ENCODE data around the gene TSR1.

Gene TSR1

DNA sequence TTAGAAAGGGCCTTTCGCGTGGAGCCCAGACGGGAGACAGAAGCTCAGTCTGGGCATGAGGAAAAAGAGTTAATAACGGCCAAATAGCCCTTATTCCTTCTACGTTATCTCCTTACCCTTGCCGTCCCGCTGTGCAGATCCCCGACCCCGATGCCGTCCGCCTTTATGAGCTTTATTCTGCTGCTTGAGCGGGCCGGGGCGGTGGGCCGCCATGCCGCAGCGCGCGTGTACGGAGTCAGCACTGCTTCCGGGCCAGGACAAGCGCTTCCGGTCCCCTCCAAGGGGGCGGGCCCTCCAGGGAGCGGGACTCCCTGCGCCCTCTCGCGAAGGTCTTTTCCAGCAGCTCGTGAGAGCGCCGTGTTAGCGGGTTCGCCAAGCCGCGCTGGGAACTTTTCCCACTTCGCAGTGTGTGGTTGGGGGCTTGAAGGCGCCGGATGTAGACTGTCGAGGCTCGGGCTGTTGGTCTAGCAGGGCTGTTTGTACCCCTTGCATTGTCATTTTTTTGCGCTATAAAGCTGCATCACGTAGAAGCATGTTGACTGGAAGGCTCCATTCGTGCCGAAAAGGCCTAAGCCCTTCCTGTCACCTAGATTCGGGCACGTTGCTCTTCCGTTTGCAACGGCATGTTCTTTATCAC, at the start of gene TSR1:
Gene TSR1 (minus strand): TSS at position 243 of the 637 bp plus-strand sequence. CDS start 30 bp downstream, at position 213.
- peak; percentile 88 for DNase-seq (ENCODE audit: low spot score)

DNA sequence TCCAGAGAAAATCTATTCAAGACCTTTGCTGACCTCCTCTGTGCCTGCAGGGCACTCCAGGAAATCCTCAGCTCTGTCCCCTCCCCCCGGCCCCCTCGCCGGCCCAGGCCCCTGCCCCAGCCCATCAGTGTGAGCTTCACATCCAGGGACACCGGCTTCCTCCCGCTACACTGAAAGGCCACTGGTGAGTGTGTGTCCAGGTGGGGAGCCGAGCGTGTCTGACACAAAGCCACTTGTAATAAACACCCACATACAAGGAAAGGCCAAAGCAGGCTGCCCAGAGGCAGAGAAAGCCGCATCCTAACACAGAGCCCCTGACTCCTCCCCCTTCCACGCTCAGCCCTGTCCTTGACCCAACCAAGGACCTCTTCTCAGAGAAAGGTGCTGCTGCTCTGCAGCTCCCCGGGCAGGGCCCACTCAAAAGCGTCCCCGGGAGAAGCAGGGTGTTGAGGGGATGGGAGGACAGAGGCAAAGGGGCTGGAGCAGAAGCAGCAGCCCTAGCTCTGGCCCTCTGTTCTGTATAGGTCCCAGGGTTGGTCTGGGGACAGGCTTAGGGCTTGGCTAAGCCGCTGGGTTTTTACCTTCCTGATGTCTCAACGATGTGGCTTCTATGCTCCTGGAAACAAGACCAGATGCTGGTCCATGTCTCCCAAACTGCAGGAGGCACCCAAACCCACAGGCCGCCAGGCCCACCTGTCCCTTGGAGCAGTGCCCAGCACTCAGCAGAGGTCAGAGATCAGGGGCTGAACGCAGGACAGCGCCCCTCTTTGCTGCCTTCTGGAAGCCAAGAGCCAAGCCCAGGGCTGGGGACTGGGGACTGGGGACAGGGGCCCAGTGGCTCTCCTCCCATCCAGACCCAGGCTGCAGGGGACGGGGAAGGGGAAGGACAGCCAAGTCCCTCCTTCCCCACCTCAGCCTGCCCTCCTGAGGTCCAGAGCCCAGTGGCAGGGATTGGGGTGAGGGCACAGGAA, 49.3 kb upstream of the TSR1 start:
- DNase-seq (ENCODE audit: low spot score): no peak

DNA sequence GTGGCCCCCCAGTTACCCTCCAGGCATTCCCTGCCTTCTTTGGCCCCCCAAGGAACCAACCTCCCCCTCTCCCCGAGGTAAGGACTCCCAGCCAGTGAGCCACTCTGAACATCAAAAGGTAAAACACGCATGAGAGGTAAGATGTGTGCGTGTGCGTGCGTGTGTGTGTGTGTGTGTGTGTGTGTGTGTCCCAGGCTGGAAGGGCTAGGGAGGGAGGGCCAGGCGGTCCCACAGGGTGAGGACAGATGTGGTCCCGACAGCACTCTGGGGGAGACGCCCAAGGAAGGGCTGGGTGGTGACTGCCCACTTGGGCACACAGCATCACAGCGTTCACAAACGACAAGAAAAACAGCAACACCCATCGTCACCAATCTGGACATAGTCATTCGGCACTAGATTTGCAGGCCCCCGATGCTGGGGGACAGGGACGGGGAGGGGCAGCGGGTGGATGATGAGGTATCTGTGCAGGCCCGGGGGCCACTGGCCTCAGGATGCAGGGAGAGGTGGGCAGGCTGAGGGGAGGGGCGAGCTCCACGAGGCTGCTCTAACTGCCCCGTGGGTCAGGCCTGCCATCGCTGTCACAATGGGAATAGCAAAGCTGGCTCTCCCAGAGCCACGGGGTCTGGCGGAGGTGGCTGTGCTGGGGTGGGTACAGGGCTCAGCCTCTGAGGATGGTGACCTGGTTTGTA, 48.3 kb upstream of the TSR1 start:
- no peak for DNase-seq (ENCODE audit: low spot score)

DNA sequence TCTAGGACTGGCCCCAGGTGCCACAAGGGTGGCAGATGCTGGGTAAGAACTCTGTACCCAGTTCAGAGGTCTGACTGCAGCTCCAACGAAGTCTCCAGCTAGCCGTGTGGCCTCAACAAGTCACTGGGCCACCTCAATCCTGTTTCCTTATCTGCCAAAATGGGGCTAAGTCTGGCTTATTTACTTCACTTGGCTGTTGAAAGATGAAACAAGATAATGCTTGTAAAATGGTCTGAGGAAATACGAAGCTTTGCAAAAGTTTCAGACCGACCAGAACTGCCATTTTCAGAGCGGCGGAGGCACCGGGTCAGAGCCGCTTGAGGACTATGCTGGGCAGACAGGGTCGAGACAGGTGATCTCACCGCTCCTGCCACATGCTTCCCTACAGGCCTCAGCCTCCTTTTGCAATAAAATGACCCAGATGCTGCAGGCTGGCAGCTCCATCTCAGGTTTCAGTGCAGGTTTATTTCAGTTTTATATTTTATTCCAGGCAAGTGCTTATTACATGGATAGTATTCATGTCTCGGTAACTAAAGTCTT, 47.4 kb upstream of the TSR1 start:
- DNase-seq (ENCODE audit: low spot score): no peak

DNA sequence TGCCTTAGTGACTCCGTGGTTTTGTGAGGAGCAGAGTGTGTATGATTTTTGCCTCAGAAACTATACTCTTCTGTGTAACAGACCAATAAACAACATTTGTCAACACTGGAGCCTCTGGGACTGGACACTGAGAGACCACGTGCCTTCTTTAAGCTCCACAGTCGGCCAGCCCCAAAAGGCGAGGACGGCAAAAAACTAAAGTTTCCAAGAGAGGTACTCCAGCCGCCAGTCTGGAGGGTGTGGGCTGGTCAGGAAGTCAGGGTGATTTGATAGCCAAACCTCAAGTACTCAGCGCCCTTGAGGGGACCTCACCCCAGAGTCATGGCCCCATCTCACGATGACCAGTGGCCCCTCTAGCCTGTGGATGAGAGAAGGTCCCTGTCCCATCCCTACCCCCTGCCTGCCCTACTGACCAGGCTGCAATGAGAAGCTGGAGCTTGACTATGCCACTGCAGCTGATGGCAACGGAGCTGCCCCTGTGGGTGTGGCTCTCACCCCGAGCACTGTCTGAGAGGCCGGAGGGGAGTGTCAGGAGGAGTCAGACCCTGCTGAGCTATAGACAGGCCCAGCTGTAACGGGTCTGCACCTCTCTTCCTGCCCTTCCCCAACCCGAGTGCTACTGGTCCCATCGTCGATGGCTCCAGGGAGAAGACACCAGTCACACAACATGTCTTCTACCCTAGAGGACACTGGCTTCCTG, 44.8 kb upstream of the TSR1 start:
- DNase-seq (ENCODE audit: low spot score): no peak

DNA sequence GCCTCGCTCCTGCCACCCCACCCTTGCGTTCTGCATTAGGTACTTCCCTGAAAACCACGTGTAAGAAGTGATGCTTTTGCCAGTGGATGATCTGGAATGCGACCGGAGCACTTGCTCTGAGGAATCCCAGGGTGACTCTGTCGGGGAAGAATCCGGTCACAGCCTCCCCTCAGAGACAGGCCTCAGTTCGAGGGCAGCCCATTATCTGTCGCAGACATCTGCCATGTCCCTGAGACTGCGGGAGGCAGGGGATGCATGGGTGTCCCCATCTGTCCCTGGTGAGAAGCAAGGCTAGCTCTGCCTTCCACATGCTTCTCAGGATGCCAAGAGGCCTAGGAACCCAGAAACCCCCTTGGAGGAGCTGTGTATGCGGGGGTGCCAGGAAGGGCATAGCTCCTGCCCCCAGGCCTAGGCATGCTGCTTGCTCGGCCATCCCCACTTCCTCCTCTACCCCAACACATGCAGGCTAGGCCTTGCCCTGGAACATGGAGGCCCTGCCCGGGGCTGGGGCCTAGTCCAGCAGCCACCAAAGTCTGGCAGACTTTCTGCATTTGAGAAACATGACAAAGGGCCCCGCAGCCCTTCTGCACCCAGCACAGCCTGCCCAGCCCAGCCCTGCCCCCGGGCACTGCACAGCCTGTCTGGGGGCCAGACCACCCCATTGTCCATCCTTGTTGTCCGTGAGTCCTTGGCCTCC, 44.1 kb upstream of the TSR1 start:
- DNase-seq (ENCODE audit: low spot score): no peak

DNA sequence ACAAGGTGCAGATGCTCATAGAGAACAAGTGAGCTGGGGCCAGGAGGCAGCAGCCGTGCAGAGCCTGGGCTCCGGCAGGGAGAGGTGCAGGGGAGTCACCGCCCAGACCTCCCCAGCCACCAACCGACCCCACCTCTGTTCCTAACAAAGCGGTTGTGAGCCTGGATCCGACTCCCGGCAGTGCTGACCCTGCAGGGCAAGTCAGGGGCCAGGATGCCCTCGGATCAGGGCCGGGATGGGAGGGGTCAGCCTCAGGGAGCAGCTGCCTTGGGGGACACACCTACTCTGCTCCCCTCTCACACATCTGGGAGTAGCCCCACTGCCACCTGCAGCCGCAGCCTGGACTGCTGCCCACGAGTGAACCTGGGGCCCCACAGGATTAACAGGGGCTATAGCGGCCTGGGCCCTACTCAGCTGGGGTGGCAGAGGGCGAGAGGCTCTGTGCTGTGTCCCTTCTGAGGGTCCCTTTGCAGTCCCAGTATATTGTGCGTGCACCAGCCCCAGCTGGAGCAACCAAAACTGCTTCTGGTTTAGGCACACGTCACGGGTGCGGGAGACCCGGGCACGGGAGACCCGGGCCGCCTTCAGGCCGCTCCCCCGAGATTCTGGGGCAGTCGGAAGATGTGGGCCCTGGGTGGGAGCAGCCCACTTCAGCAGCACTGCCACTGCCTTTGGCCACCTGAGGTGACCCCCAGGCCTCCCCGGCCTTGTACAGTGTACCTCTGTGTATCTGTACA, 43.4 kb upstream of the TSR1 start:
- DNase-seq (ENCODE audit: low spot score): no peak

DNA sequence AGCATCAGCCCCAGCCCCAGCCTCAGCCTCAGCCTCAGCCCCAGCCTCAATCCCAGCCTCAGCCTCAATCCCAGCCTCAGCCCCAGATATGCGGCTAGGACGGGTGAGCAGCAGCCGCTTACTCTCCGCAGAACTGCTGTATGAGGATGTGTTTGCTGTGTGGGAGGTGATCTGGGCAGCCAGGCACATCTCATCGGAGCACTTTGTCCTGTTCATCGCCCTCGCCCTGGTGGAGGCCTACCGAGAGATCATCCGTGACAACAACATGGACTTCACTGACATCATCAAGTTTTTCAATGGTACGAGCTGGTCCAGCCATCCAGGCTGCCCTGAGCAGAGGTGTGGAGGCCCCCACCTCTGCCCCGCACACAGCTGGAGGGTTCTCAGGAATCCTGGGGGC, 42.6 kb upstream of the TSR1 start:
- DNase-seq (ENCODE audit: low spot score): no peak

DNA sequence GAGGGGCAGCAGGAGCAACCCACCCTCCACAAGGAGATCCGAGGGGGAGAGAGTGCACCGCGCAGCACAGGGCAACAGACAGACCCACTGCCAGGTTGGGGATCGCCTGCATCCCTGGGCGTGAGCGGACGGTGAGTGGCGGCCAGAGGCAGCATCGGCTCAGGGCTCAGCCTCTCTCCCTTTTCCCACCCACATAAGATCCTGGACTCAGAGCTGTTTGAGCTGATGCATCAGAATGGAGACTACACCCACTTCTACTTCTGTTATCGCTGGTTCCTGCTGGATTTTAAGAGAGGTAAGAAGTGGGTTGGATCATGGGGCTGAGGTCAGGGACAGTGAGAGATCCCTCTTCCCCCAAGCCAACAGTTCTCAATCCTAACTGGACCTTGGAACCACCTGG, 41.4 kb upstream of the TSR1 start:
- no peak for DNase-seq (ENCODE audit: low spot score)

DNA sequence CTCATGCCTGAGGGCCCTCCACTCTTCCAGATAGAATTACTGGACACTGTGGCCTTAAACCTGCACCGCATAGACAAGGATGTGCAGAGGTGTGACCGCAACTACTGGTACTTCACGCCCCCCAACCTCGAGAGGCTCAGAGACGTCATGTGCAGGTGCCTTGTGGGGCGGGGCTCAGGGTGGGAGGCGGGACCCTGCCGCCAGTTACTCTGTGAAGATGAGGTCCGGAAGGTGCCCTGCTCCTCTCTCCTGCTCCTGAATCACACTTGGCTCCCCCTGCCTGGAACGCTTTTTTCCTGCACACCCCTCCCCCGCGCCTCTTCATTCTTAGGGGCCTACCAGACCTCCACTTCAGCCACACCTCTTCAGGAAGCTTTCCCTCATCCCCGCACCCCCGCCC, 39.9 kb upstream of the TSR1 start:
- no peak for DNase-seq (ENCODE audit: low spot score)

DNA sequence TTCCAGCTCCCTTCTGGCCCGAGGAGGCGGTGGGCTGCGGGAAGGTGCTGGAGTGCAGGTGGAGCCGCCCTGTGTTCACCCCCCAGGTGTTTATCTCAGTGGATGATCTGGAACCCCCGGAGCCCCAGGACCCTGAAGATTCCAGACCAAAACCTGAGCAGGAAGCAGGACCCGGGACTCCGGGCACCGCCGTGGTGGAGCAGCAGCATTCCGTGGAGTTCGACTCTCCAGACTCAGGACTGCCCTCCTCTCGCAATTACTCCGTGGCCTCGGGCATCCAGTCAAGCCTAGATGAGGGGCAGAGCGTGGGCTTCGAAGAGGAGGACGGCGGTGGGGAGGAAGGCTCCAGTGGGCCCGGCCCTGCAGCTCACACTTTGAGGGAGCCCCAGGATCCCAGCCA, 39.1 kb upstream of the TSR1 start:
- no peak for DNase-seq (ENCODE audit: low spot score)

DNA sequence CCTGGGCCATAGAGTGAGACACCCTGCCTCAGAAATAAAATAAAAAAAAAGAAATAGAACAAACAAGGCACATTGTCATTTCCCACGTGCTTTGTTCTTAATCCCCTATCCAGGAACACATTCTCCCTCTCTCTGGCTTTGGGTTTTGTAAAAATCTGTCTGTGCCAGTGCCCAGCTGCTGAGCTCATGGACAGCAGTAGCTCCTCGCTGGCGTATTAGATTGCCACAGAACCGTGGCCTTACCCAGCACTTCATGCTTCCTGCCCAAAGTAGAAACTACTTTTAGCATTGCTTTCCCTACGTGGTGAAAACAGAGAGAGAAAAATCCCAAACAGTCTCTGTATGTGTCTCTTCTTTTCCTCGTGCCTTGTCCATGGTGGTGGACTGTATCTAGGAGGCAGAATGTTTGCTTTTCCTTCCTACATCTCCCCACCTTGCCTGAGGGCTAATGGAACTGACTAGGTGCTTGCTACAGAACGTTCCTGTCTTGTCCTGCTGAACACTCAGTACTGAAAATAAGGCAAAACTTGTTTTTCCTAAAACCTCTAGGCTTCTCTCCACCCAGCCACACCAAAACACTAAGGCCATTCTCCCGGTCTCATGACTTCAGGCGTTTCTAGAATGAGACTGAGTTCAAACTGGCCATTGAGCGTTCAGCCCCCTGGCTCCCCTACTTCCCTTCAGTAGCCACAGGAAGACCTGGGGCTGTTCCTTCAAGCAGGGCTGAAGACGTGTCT, 38.5 kb upstream of the TSR1 start:
- DNase-seq (ENCODE audit: low spot score): no peak

DNA sequence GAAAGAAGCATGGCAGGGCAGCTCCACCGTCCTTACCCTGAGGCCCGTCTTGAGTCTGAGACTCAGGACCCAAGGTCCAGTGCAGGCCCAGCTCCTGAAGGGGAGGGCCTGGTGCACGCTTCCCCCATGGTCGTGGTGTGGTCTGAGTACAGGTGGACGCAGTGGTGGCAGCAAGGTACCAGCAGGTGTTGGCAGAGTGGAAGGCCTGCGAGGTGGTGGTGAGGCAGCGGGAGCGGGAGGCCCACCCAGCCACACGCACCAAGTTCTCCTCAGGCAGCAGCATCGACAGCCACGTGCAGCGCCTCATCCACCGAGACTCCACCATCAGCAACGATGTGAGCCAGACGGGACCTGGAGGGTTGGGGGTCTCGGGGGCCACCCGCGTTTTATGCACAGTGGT, 36.9 kb upstream of the TSR1 start:
- no peak for DNase-seq (ENCODE audit: low spot score)

DNA sequence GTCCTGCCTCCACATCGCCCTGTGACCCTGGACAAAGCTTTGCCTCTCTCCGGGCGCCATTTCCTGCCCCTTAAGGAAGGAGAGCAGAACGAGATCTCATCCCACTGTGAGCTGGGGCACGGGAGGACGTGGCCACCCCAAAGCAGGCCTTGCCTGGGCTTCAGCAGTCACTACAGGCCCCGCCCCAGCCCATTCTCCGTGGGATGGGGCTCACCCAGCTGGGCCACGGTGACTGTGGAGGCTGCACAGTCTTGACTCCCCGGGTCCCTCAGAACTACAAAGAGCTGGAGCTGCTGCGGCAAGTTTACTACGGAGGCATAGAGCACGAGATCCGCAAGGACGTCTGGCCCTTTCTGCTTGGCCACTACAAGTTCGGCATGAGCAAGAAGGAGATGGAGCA, 36.4 kb upstream of the TSR1 start:
- no peak for DNase-seq (ENCODE audit: low spot score)

DNA sequence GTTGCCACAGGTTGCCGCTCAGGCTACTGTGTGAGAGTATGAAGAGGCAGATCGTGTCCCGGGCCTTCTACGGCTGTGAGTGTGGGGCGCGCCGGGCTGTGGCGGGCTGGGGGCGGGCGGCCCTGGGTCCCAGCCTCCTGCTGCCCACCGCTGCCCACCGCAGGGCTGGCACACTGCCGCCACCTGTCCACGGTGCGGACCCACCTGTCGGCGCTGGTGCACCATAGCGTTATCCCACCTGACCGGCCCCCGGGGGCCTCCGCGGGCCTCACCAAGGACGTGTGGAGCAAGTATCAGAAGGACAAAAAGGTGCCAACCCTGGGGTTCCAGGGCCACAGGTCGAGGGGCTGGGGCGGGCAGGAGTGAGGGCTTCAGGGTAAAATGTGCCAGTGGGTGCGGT, 35.9 kb upstream of the TSR1 start:
- DNase-seq (ENCODE audit: low spot score): no peak

DNA sequence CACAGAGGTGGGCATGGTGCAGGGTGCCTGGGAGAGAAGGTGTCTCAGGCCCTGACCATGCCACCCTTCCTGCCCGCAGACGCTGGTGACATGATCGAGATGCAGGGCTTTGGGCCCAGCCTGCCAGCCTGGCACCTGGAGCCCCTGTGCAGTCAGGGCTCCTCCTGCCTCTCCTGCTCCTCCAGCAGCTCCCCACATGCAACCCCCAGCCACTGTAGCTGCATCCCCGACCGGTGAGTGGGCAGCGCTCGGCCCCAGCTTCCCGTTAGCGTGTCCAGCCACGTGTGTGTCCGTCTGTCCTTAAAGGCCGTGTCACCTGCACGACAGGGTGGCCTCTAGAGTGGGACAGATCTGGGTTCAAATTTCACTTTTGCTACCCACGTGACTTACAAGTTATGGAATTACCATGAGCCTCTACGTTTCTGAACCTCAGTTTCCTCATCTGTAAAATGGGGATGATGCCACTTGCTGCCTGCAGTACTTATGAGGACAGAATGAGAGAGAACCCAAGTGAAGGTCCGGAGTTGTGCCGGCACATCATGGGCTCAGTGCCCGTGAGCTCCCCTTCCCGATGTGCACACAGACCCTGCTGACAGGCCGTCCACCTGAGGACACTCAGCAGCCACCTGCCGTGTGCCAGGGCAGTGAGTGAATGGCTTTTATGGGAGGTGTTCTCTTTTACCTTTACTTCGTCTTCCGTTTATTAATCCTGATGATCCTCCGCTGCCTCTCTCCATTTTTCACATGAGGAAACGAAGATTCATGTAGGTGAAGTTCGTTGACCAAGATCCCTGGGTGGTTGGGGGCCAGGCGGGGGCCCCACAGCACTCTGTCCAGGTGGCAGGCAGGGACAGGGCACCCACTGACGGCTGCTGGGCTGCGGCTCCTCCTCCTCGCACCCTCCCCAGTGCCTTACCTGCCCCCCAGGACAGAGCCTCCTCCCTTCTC, 35.2 kb upstream of the TSR1 start:
- no peak for DNase-seq (ENCODE audit: low spot score)

DNA sequence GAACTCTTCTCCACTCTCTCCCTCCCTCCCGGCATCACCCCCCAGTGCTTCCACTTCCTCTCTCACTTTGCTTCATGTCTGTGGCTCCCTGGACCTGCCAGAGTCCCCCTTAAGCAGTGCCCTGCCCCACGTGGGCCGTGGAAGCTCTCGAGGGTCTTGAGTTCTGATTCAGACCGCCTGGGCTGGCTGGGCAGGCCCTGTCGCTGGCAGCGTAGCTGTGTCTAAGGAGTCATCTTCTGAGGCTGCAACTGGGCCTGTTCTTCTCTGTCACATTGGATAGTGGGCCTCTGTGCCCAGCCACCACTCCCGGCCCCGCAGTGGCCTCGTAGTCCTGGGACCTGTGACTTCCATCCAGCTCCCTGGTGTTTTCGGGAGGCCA, 33.9 kb upstream of the TSR1 start:
- no peak for DNase-seq (ENCODE audit: low spot score)

DNA sequence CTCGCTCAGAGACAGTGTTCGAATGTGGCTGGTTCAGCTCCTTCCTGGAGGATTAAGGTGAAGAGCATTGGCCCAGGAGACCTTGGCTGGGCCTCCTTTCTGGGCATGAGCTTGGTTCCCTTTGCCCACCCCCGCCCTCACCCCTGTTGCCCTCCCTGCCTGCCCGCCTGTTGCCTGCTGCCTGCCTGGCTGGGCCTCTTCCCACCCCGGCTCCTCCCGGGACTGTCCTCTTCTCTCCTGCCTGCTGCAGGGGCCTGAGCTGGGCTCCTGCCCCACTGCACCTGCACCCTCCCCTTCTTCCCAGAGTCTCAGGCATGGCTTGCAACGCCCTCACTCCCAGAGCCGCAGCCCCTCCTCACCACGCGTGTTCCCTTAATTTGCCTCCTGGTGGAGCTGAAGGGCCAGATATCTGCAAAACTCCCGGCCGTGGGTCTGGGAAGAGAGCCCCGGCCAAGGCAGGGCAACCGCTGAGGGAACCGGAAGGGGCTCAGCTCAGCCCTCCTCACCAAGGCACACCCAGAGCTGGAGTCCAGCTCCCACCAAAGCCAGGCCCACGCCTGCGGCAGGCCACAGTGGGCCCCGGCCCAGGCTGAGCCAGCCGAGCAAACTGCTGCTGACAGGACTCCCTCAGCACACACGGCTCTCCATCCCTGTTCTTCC, 33.4 kb upstream of the TSR1 start:
- DNase-seq (ENCODE audit: low spot score): no peak

All from kidney capillary endothelial cell (primary cell).